GM21526 (cell line): Measurements from ENCODE around the gene RBM33.

ENCODE experiments used
- ATAC-seq: cut with Tn5 transposase; IDR thresholded peaks from one replicate; pipeline ENCODE4 v1.9.1; 2021; ENCODE audit warnings: moderate library complexity; ENCODE audit not compliant: unreplicated experiment, low FRiP score

RBM33 gene

GRCh38 chr7:155660059-155660757 lies 15.7 kb downstream of the RBM33 start:
- ATAC-seq = peak; percentile 77

GRCh38 chr7:155660758-155661093 lies 16.3 kb downstream of the RBM33 start:
- peak; percentile 69 for ATAC-seq

GRCh38 chr7:155662343-155663043 lies 18.0 kb downstream of the RBM33 start:
- ATAC-seq = no peak

DNA sequence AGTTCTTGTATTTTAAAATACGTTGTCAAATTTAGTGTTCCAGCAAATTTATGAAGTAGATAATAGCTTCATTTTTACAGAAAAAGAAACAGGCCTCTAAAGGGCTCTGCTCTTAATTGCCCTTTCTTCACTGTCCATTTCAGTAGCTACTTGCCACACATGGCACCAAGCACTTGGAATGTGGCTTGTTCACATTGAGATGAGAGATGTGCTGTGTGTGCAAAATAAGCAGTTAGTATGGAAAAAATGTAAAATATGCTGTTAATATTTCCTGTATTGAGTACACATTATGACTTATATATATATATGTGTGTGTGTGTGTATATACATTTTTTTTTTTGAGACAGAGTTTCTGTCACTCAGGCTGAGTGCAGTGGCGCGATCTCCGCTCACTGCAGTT lies 19.5 kb downstream of the RBM33 start:
- ATAC-seq = no peak

- ATAC-seq = no peak
Measured at GRCh38 chr7:155665079-155665956, 20.9 kb downstream of the RBM33 start.

- no peak for ATAC-seq
Measured at GRCh38 chr7:155665957-155666287, 21.5 kb downstream of the RBM33 start.

- ATAC-seq = no peak
Measured at GRCh38 chr7:155667241-155667829, 22.9 kb downstream of the RBM33 start.

DNA sequence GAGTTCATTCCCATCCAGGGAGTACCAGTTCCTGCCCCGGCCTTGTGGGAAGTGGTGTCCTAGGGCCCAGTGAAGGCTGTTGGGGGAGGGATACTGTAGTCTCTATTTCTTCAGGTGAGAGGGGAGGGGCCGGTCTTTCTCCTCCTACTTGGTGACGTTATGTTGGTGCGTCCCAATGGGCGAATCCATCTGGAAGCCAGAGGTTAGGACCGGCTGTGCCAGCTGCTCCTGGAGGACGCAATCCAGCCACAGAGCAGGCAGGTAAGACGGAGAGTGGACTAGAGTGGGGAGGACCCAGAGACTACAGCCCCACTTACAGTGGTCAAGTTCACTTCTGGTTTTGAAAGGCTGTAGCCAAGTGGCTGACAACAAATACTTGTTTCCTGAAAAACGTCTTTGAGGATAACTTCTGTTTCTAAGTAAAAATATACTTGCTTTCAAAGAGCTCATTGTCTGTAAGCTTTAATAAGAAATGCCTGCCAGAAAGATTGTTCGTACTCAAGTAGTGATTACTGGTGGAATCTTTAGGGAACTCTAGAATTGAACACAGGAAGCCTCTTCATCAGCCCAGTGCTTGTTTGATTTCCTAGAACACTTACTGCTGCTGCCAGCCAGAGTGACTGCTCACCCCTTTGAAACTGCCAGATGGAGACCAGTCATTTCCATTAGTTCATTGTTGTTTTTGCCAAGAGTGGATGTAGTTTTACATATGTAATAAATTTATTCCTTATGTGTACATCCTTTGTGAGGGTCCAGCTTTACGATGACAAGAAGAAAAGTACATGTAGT lies 25.4 kb downstream of the RBM33 start:
- ATAC-seq = no peak

GRCh38 chr7:155670521-155670920 lies 26.1 kb downstream of the RBM33 start:
- ATAC-seq = no peak

- no peak for ATAC-seq
Measured at GRCh38 chr7:155674556-155674955, 30.1 kb downstream of the RBM33 start.

GRCh38 chr7:155676052-155676451 lies 31.6 kb downstream of the RBM33 start:
- no peak for ATAC-seq

DNA sequence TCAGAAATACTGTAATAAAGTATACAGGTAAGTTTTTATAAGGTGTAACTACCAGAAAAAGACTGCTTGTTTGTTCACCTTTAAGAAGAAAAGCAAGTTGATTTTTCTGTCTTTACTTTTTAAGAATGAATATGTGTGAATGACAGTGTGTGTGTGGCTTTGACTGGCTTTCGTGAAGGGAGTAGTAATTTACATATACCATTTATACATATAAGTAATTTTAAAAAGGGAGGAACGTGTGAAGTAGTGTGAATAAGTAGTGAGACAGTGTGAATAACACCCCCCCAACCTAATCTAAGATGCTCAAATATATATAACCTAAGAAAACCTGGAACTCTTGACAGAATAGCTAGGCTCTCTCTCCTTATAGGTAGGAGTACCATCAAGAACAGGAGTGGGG lies 33.2 kb downstream of the RBM33 start:
- ATAC-seq = no peak

GRCh38 chr7:155680124-155680523 lies 35.7 kb downstream of the RBM33 start:
- ATAC-seq = no peak

DNA sequence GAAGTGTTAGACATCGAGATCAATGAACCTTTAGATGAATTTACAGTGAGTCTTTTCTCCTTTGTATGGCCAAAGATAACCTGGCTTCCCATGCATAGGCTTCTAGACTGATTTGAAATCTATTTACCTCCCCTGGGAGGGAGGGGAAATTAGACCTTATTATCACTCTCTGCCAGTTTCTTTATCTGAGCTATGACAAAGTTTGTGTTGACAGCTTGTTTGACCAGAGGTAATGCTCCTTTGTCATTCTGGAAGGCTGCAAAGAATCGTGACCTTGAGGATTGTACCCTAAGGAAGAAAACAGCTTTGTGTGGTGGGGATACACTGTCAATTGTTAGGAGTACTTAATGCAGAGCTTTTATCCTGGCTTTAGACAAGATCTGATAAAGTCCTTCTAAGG lies 36.4 kb downstream of the RBM33 start:
- ATAC-seq = no peak

DNA sequence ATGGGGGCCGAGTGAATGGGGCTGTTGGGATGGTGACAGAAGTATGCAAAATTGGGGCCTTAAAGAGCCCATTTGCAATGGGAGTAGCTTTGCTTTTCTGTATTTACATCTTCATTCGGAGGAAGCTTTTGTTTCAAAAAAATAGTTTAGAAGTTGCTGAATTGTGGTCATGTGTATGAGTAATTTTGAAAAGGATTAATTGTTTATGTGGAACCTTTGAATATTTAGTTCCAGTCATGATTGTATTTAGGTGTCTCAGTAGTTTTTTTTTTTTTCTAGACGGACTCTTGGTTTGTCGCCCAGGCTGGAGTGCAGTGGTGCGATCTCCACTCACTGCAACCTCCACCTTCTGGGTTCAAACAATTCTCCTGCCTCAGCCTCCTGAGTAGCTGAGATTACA lies 37.2 kb downstream of the RBM33 start:
- ATAC-seq = no peak

GRCh38 chr7:155682484-155682883 lies 38.0 kb downstream of the RBM33 start:
- ATAC-seq = no peak

- no peak for ATAC-seq
Measured at GRCh38 chr7:155683098-155683497, 38.6 kb downstream of the RBM33 start.

GRCh38 chr7:155683714-155684113 lies 39.3 kb downstream of the RBM33 start:
- ATAC-seq = no peak

GRCh38 chr7:155684543-155684942 lies 40.1 kb downstream of the RBM33 start:
- ATAC-seq = no peak

DNA sequence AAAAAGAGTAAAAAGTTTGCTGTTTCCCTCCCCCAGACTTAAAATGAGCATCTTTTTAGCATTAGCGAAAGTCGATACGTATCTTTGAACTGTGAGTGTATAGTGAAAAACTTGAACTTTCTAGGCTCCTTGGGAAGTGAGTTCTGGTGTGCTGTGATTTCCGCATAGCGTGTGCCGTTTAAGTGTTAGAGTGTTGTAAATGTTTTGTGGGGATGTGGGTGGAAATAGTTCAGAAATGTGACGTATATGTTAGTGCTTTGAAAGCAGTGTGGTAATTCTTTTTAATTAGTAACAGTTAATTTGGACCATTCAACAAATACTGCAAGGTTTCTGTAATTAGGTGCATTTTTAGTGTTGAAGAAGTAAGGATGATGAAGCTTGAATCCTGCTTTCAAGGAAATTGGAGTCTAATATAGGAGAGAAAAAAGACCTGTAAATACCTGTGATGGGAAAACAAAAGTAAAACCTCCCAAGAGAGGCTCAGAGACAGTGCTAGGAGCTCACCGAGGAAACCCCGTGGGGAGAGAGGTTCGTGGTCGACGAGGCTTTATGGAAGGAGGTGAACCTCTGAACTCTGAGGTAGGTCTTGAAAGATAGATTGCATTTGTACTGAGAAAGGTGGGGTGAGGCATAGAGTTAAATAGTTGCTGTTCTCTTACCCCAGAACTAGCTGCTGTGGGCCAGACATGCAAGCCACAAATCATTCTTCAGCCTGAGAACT lies 40.8 kb downstream of the RBM33 start:
- ATAC-seq = no peak
